ENCODE measurements around the gene IFT43.

Gene IFT43

DNA sequence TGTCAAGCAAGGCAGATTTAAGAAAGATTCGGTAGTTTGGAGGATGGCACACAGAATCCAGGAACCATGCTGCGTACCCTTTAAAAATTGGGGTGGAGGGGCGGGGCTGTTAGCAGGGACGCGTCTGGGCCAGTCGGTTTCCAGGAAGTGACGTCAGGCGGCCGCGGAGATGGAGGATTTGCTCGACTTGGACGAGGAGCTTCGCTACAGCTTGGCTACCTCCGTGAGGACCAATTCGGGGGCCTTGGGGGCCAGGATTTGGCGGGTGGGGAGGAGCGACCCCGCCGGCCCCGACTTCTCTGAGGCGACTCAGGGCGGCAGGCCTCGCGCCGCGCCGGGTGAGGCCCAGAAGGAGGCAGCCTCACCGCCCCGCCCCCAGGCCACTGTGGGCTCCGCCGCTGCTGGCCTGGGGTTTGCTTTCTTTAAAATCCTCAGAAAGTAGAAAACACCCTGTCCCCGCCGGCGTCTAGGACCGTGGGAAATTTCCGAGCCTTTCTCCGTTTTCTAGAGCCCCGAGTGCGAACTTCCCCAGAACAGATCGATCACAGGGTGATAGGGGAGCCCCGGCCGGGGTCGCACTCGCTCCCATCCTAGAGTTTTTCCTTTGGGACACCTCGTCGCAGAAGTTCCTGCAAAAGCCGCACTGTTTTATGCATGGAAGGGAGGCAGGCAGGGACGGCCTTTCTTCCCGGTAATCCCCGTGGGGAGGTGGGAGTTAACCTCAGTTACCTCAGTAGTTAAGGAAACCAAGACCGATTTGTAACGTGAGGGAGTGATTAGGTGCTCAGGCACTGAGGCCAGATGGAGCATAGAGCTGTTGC is at the start of gene IFT43:
TSS of gene IFT43 (plus strand) at position 146 of the 821 bp plus-strand sequence. CDS start at position 170, 24 bp downstream.
- peak; percentile 40 to 95 (median 84) for DNase-seq

DNA sequence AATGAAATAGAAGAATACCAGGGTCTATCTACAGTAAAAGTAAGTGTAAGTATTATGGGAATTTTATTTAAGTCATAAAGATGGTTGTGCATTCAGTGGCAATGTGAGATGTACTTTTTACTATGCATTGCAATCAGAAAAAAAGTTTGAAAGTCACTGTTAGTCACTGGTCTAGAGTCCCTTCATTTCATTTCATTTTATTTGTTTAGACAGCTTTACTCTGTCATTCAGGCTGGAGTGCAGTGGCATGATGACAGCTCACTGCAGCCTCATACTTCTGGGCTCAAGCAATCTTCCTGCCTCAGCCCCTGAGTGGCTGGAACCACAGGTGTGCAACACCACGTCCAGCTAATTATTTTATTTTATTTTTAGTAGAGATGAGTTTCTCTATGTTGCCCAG is 46.4 kb upstream of the IFT43 start:
- DNase-seq, result no peak

DNA sequence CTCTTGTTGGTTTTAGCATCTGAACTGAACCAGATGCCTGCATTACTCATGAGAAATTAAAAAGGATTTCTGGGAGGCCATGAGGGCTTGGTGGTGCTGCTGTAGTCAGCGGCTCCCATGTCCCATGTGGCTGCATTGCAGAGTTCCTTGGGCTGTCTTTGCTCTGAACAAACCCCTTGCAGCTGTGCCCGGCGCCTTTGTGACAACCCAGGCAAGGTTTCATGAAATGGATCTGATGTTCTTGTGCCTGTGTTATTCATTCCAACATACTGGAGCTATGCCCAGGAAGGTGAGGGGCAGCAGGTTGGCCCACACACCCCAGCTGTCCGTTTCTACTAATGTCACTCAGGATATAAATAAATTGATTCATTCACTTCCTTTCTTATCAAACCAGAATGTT is 44.5 kb upstream of the IFT43 start:
- DNase-seq, result no peak

DNA sequence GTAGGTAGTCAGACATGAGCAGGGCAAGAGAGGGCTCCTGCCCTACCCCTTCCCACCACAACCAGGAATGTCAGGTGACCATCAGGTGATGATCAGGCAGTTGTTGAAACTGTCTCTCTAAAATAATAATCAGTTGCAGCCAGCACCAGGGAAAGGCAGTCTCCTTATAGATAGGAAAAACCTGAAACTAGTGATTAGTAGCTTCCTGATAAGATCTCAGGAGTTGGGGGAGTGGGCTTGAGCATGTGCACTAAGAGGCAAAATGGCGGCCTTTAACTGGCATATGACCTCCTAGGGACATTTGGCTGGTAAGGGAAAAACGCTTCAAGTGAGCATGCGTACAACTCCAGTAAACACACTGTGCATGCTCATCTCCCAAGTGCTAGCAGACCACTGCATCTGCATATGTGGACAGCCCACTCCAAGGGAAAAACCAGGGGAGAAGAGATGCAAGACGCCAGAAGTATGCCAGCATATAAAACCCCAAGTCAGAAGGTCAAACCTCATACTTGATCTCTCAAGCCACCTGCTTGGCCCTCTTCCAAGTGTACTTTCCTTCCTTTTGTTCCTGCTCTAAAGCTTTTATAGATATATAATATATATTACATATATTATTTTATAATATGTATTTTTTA is 40.8 kb upstream of the IFT43 start:
- DNase-seq, result no peak

DNA sequence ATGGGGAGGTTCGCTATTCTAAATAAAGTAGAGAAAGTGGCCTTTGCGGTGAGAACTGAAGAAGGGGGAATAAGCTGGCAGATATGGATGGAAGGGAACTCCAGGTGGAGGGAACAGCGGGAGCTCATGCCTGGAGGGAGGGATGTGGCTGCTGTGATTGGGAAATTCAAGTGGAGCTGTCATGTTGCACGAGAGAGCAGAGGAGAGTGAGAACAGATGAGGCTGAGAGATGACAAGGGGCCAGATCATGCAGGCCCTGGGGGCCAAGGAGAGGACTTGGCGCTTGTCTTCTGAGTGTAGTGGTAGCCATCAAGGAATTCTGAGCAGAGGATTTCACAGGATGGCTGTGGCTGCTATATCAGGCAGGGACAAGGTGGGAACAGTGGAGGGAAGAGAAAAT is 38.8 kb upstream of the IFT43 start:
- no peak for DNase-seq

DNA sequence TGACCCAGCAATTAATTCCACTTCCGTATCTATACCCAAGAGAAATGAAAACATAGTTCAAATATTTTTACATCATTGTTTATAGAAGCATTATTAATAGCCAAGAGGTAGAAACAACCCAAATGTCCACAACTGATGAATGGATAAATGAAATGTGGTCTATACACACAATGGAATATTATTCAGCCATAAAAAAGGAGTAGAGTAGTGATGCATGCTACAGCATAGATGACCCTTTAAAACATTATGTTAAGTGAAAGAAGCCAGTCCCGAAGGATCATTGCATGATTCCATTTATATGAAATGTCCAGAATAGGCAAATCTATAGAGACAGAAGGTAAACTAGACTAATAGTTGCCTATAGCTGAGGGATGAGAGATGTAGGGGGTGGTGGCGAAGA is 33.1 kb upstream of the IFT43 start:
- DNase-seq, result no peak

DNA sequence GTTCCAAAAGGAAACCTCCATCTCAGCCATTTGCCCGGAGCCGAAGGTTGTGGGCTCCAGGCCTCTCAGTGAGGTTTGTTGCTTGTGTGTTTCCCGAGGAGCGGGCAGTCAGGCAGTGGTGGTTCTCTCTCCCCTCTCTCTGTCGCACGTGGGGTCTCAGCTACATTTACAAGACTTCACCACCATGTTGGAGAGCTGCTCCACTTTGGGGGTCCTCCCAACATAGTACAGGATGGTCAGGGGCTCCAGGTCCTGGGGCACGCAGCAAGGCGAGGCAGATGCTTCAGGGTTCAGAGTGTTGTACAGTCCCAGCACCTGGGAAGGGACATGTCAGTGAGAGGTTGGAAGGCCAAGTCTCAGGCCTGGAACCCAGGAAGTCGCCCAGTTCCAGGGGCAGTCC is 26.5 kb upstream of the IFT43 start:
- DNase-seq, result no peak

DNA sequence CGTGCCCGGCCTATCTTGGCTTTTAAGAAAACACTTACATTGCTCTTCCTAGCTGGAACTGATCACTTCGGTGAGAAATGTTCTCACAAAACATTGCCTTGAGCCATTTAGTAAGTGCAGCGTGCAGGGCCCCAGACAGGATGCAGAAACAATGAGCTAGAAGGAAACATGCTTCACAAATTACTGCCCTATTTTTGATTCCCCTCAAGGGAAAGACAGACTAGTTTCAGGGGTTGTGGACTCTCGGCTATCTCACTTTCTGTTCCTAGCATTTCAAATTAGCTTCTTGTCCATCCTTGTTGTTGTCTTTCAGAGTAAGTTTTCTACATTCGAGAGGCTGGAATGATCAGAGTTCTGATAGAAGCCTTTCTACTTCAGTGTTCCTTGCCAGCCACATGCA is 25.3 kb upstream of the IFT43 start:
- DNase-seq, result no peak

DNA sequence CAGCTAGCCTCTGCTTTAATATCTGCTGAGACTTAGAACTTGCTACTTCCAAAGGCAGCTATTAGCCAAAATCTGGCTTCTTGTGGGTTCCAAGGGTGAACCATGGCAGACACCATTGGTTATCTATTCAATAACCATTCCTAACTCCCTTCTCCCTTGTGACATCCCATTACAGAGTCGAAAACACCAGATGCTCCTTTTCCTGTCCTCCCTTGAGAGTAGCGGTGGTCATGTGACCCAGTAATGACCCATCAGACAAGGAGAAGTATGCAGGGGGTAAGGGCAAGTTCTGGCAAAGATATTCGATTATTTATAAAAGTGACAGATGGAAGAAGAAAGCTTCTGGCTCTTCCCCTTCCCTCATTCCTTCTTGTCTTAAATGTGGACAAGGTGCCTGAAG is 23.9 kb upstream of the IFT43 start:
- DNase-seq, result no peak

DNA sequence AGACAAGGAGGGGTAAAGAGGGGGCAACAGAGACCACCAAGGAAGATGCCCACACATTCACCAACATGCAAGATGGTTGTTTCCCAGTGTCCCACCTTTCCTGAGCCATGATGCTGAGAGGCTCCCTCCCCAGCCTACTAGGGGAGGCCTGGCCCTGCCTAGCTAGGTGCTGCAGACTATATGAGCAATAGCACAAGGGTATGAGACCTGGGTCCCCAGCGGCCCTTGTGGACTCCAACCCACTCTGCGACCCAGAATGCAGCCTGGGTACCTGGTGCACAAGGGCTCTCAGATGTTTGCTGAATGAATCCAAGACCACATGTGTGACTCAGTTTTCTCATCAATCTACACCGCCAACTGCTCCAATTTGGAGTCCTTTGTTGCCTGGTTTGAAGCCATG is 17.7 kb upstream of the IFT43 start:
- DNase-seq, result no peak

DNA sequence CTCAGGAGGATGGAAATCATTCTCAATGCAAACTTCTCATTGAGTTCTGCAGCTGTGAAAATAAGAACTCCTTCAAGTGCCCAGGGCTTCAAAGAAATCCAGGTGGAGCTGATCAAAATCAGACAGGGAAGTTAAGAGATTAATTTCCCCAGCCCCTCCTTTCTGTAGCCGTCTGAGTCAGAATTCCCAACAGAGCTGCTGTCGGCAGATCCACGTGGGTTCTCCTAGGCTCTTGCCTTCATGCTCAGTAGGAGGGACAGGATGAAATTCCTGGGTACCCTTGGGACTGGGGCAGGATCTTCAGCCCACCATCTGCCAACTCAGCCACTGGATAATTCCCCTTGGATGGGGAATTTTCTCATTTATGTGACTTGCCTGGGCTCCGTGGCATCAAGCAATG is 17.1 kb upstream of the IFT43 start:
- DNase-seq, result no peak

DNA sequence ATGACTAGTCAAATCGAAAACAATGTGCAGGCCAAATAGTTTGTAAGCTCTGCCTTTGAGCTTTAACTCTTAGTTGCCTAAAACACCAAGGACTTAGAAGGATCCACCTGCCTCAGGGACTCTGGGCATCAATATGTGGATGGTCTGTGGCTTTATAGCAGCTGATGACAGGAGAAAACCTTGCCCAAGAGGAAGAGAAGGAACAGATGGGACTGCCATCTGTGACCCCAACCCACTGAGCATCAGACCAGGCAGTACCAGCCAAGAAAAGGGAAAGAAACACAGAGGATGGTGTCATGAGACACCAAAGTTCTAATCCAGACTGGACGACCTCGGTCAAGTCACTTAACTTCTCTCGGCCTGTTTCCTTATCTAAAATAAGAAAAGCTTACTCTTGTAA is 16.4 kb upstream of the IFT43 start:
- DNase-seq, result no peak

DNA sequence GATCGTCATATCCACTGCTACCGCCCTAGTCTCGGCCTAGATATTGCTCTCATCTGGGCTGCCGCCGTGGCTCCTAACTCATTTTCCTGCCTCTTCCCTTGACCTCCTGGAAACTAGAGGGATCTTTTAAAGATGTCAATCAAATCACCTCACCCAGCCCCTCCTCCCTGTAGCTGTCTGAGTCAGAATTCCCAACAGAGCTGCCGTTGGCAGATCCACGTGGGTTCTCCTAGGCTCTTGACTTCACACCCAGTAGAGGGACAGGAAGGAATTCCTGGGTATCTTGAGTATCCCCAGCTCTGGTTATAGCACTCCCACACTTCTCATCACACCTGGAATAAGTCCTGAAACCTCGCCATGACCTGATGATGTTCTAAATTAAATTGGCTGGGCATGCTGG is 15.7 kb upstream of the IFT43 start:
- DNase-seq, result no peak

DNA sequence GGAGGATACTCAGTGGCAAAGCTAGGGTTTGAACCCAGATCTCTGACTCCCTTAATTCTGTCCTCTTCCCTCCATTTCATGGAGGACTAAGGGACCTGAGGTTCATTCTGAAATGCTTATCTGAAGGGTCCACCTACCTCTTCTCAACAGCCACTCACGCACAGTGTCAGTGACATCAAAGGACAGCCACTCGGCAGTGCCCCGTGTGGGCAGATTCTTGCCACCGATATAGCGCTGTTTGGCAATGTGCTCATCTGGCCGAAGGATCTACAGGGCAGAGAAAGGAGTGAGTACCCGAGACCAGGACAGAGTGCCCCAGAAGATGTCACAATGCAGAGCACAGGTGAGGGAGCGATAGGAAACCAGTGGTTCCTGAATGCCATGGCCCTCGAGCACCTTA is 14.6 kb upstream of the IFT43 start:
- no peak for DNase-seq

DNA sequence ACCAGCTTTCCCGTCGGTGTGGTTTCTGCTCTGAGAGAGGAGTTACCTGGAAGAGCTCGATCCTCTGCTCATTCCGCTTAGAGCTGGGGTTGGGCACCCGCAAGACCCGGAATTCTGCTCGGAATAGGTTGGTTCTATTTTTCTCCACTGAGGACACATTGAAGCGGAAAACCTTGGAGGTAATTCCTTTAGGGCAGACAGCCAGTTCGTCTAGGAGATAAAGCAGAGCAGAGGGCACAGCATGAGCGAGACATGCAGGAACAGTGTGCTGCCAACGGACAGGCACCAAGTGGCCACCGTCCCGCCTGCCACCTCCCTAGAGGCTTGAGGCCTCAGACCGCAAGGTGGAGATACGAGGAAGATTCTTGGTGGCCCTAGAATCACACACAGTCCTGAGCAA is 14.1 kb upstream of the IFT43 start:
- DNase-seq, result no peak

DNA sequence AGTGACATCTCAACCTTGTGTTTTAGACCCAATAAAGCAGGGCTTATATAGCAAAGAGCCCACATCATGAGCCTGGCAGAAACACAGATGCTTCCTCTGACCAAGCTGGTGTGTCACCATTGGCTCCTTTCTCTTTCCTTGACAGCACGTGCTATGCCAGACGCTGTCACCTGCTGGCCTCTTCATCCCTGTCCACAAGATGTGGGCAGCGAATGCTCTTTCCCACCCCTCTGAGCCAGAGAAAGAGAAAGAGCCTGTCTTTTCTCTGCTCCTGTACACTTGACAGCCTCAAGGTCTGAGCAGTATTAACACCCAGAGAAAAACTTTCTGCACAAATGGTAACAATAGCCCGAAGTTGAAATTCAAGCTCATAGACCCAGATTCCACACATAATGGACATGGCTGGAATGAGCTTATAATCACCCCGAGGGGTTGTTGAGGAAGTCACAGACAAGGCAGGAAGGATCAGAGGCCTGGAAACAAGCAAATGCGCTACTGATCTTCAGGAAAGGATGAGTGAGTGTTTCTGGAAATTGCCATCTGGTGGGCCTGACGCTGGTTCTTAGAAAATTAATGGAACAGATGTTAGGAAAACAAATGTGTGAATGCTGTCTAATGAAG is 12.7 kb upstream of the IFT43 start:
- peak in 2 of 56 donors; percentile 11 to 21 for DNase-seq

DNA sequence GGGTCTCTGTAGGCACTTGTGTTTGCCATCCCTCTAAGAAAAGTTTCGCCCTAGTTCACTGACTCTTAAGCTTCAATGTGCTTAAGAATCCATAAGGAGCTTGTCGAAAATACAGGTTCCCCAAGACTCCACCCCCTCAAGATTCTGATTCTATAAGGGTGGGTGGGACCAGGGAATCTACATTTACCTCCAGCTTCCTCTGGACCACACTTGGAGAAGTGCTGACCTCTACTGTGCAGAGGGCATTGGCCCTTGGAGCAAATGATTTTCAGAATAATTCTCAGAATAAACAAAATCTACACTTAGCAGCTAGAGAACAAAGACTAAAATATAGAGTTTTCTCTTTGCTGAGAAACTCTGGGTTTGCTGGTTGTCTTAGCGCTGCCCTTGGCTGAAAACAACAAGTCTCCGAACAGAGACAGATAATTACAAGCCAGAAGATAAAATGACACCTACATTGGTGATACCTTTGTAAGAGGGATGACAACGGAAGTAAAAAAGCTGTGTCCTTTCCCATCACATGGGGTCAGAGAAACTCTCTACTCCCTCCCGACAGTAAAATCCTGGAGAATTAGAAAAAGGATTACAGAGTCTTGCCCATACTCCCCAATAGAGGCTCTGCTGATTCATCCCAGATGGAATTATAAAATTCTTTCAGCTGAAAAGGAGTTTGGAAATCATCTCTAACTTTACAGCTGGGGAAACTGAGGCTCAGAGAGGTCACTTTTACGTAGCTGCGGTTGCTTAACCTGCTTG is 8.6 kb upstream of the IFT43 start:
- DNase-seq, result no peak

DNA sequence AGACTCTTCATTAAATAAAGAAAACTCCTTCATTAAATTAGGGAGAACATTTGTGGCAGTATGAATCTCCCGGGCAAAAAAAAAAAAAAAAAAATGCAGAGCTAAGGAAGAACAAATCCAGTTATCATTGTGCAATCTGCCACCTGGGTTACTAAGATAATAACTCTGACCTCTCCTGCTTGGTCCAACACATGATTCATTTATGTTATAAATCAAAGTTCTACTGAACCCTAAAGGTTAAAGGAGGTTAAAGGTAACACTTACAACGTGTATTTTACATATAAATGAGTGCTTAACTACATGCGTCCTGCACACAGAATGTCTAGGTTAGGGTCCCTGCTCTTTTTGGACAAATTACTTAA is 8.0 kb upstream of the IFT43 start:
- no peak for DNase-seq

DNA sequence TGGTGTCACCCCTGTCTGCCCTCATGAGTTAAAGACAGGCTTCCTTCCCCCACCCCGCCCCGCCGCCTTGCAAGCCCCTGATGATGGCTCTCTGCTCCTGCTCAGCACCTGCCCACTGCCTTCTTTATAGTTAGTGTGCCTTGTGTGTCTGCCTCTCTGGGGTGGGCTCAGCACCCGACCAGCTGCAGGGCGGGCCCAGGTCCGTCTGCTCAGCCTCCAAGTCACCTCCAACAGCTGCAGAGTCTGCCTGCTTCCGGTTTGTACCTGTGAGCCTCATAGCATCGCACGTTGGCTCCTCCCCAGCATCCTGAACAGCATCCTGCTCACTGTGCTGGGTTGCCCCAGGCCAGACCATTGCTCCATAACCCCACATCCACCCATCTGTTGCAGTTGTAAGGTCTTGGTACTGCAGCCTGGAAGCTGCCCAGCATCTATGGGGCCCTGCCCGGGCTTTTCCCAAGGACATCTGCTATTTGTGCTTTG is 7.3 kb upstream of the IFT43 start:
- peak in 1 of 56 donors; percentile 8 for DNase-seq

DNA sequence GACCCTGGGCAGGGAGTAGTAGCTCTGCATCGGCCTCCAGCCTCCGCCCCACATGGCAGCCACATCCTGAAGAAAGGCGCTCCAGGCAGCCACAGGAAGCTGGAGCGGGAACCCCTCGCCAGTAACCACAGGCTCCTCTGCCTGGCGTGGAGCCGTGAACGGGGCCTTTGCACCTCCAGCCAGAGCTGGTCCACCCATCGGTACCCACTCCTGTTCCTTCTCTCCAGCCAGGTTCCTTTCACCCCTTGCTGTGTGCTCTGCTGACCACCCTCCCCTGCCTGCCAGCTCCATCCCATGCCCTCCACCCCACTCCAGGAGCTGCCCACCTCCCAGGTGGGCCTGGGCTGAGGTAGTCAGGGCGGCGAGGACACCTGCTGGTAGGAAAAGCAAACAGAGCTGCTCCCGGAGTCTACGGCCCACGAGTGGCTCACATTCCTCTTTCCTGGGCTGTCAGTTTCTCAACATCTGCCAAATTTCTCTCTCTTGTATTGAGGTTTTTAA is 6.4 kb upstream of the IFT43 start:
- peak in 32 of 56 donors; percentile 13 to 61 (median 37) for DNase-seq

Data from amygdala (tissue), 56 donors.